HepG2 (cell line): ENCODE measurements around the gene STK32B.

Source experiments
- BHLHE40 ChIP-seq: IDR thresholded peaks from 2 replicates; pipeline ENCODE4 v1.6.1; 2011; ENCODE audit warnings: low read length, improper control_type of control experiment
- HDAC2 ChIP-seq: sonication (generic); formaldehyde crosslinking; IDR thresholded peaks from 2 replicates; pipeline ENCODE4 v1.4.0; 2020; ENCODE audit warnings: missing genetic modification reagents
- POLR2AphosphoS2 ChIP-seq: IDR thresholded peaks from 2 replicates; pipeline ENCODE4 v1.6.1; 2011; ENCODE audit warnings: low read depth, low read length, improper control_type of control experiment
- POLR2AphosphoS5 ChIP-seq: IDR thresholded peaks from 2 replicates; pipeline ENCODE4 v1.6.1; 2012; ENCODE audit warnings: low read depth, low read length
- ZNF235 ChIP-seq: sonication (generic); formaldehyde crosslinking; IDR thresholded peaks from 2 replicates; pipeline ENCODE4 v1.8.1; 2023; ENCODE audit warnings: mild to moderate bottlenecking, missing genetic modification reagents, borderline replicate concordance
- TF ChIP-seq, protein P1 (sequence below): sonication (generic); formaldehyde crosslinking; IDR thresholded peaks from 2 replicates; pipeline ENCODE4 v1.9.0; 2021; ENCODE audit warnings: missing genetic modification reagents, borderline replicate concordance

GRCh38 chr4:5118091-5118786 lies 67.0 kb downstream of the STK32B start:
- TF ChIP-seq ZNF235 (CRISPR knock-in tag) (no peak), BHLHE40 (no peak), POLR2AphosphoS2 (no peak), HDAC2 (CRISPR knock-in tag) (no peak), POLR2AphosphoS5 (no peak)
- TF ChIP-seq, protein P1, sequence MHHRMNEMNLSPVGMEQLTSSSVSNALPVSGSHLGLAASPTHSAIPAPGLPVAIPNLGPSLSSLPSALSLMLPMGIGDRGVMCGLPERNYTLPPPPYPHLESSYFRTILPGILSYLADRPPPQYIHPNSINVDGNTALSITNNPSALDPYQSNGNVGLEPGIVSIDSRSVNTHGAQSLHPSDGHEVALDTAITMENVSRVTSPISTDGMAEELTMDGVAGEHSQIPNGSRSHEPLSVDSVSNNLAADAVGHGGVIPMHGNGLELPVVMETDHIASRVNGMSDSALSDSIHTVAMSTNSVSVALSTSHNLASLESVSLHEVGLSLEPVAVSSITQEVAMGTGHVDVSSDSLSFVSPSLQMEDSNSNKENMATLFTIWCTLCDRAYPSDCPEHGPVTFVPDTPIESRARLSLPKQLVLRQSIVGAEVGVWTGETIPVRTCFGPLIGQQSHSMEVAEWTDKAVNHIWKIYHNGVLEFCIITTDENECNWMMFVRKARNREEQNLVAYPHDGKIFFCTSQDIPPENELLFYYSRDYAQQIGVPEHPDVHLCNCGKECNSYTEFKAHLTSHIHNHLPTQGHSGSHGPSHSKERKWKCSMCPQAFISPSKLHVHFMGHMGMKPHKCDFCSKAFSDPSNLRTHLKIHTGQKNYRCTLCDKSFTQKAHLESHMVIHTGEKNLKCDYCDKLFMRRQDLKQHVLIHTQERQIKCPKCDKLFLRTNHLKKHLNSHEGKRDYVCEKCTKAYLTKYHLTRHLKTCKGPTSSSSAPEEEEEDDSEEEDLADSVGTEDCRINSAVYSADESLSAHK (CRISPR knock-in tag), result no peak
